H1 (cell line): ENCODE data around the gene PAWR. TPM values are rescaled to one million over a fixed set of nuclear protein-coding genes. Genes with fewer than 3 reads are reported as not detected.
A peak's percentile ranks its signal among the peaks of the same experiment; 100 is the strongest.

Experiments used
- CTCF ChIA-PET: fragments of 300-600 bp; sonication (Branson Sonifier 250); formaldehyde crosslinking; loops from one replicate; lab custom pipeline; 2021; ENCODE audit not compliant: partially characterized antibody; lab: Charles Lee
- POLR2A ChIA-PET: fragments of 300-600 bp; sonication (Branson Sonifier 250); formaldehyde crosslinking; loops from one replicate; lab custom pipeline; 2021; ENCODE audit warnings: inconsistent platforms; ENCODE audit not compliant: partially characterized antibody; lab: Charles Lee
- DNase-seq, 2 experiments: peaks; one replicate each; pipeline versions ENCODE4 v3.0.0 to v3.0.0-alpha.2; 2010 to 2022; ENCODE audit warnings: low spot score in 2 of 2, low read depth in 1 of 2, mixed read lengths in 1 of 2
- FAIRE-seq: peaks from 2 replicates; lab custom pipeline; 2011; peaks lifted over from hg19 to GRCh38; lab: Jason Lieb, UNC
- H2AFZ ChIP-seq: 2 replicates; pipeline ENCODE4 v1.8.1; 2012; ENCODE audit warnings: low read length, inconsistent platforms
- H2AK5ac ChIP-seq: 2 replicates; pipeline ENCODE4 v1.6.1; 2013; ENCODE audit warnings: low read depth, low read length
- H2BK120ac ChIP-seq: replicated peaks from 2 replicates; pipeline ENCODE3; 2013; ENCODE audit warnings: low read depth, low read length, inconsistent platforms
- H2BK12ac ChIP-seq: 2 replicates; pipeline ENCODE4 v1.6.1; 2013; ENCODE audit warnings: low read depth, low read length
- H2BK15ac ChIP-seq: 2 replicates; pipeline ENCODE4 v1.6.1; 2013; ENCODE audit warnings: low read length
- H2BK20ac ChIP-seq: 2 replicates; pipeline ENCODE4 v1.6.1; 2013; ENCODE audit warnings: low read length
- H2BK5ac ChIP-seq: 2 replicates; pipeline ENCODE4 v1.6.1; 2013; ENCODE audit warnings: low read depth, low read length
- H3K14ac ChIP-seq: 2 replicates; pipeline ENCODE4 v1.6.1; 2013; ENCODE audit warnings: inconsistent platforms; ENCODE audit not compliant: insufficient read length
- H3K18ac ChIP-seq: 2 replicates; pipeline ENCODE4 v1.6.1; 2013; ENCODE audit warnings: low read length; ENCODE audit errors: extremely low read depth
- H3K23ac ChIP-seq: 2 replicates; pipeline ENCODE4 v1.6.1; 2013; ENCODE audit warnings: inconsistent platforms; ENCODE audit not compliant: insufficient read length
- H3K23me2 ChIP-seq: 2 replicates; pipeline ENCODE4 v1.6.1; 2013; ENCODE audit warnings: low read depth, low read length
- H3K27ac ChIP-seq: 2 replicates; pipeline ENCODE4 v1.6.1; 2011; ENCODE audit warnings: low read depth, low read length, inconsistent platforms
- H3K27me3 ChIP-seq, 4 experiments: replicated peaks in 1 of 4; 1 replicate in 1 of 4; 2 replicates in 3 of 4; pipeline versions ENCODE4 v1.6.1 to v1.8.1; 2011 to 2013; ENCODE audit warnings: low read length in 3 of 4, mild to moderate bottlenecking in 3 of 4, inconsistent platforms in 2 of 4, mixed read lengths in 2 of 4, moderate library complexity in 1 of 4; ENCODE audit not compliant: control insufficient read depth in 3 of 4, insufficient read depth in 3 of 4; ENCODE audit errors: extremely low read depth in 1 of 4
- H3K36me3 ChIP-seq, 4 experiments: 2 replicates each; pipeline versions ENCODE4 v1.6.1 to v1.8.1; 2011 to 2013; ENCODE audit warnings: mild to moderate bottlenecking in 4 of 4, low read length in 3 of 4, moderate library complexity in 2 of 4, control low read depth in 1 of 4, inconsistent platforms in 1 of 4; ENCODE audit not compliant: insufficient read depth in 4 of 4, control insufficient read depth in 2 of 4
- H3K4ac ChIP-seq: replicated peaks from 2 replicates; pipeline ENCODE3; 2013; ENCODE audit warnings: low read length, low read depth, mixed read lengths, inconsistent platforms; ENCODE audit not compliant: insufficient read length
- H3K4me1 ChIP-seq, 4 experiments: replicated peaks in 1 of 4; 1 replicate in 1 of 4; 2 replicates in 3 of 4; pipeline versions ENCODE4 v1.6.1 to v1.8.1; 2011 to 2013; ENCODE audit warnings: low read length in 3 of 4, inconsistent platforms in 2 of 4, mixed read lengths in 1 of 4; ENCODE audit not compliant: insufficient read depth in 4 of 4, control insufficient read depth in 3 of 4
- H3K4me2 ChIP-seq, 2 experiments: 2 replicates each; pipeline versions ENCODE4 v1.6.1 to v1.8.1; 2011 to 2013; ENCODE audit warnings: low read depth in 2 of 2, low read length in 2 of 2, control low read depth in 1 of 2, inconsistent platforms in 1 of 2, mild to moderate bottlenecking in 1 of 2; ENCODE audit not compliant: insufficient read depth in 1 of 2
- H3K4me3 ChIP-seq, 4 experiments: fragments of 200-600, 300-600 bp in 1 of 4; sonication (generic), shearing (Covaris generic), sonication (Bioruptor Twin) in 1 of 4; 2 replicates each; pipeline versions ENCODE4 v1.5.1 to v1.8.1; 2011 to 2016; ENCODE audit warnings: low read length in 4 of 4, low read depth in 3 of 4, control low read depth in 2 of 4, inconsistent platforms in 2 of 4, mild to moderate bottlenecking in 2 of 4, mixed read lengths in 1 of 4, moderate library complexity in 1 of 4; ENCODE audit not compliant: insufficient read depth in 2 of 4; ENCODE audit errors: extremely low read depth in 1 of 4
- H3K56ac ChIP-seq: replicated peaks from 2 replicates; pipeline ENCODE3; 2013; ENCODE audit warnings: low read depth, mild to moderate bottlenecking, mixed read lengths, low read length, inconsistent platforms; ENCODE audit not compliant: insufficient read length
- H3K79me1 ChIP-seq: 2 replicates; pipeline ENCODE4 v1.6.1; 2013; ENCODE audit warnings: low read depth, low read length, control low read depth
- H3K79me2 ChIP-seq, 2 experiments: 2 replicates each; pipeline versions ENCODE4 v1.6.1 to v1.8.1; 2012 to 2013; ENCODE audit warnings: low read length in 2 of 2, mild to moderate bottlenecking in 2 of 2, inconsistent platforms in 1 of 2; ENCODE audit not compliant: insufficient read depth in 2 of 2, control insufficient read depth in 1 of 2
- H3K9ac ChIP-seq, 4 experiments: replicated peaks in 1 of 4; 1 replicate in 1 of 4; 2 replicates in 3 of 4; pipeline versions ENCODE4 v1.6.1 to v1.8.1; 2011 to 2013; ENCODE audit warnings: low read depth in 3 of 4, low read length in 3 of 4, control low read depth in 2 of 4, mild to moderate bottlenecking in 2 of 4, moderate library complexity in 2 of 4, inconsistent platforms in 1 of 4; ENCODE audit errors: extremely low read depth in 1 of 4
- H3K9me3 ChIP-seq, 2 experiments: 2 replicates each; pipeline versions ENCODE4 v1.6.1 to v1.8.1; 2012 to 2013; ENCODE audit warnings: mild to moderate bottlenecking in 2 of 2, moderate library complexity in 2 of 2, control low read depth in 1 of 2, inconsistent platforms in 1 of 2, low read depth in 1 of 2, low read length in 1 of 2, mixed read lengths in 1 of 2; ENCODE audit not compliant: insufficient read depth in 2 of 2
- H4K20me1 ChIP-seq, 2 experiments: replicated peaks in 1 of 2; 2 replicates each; pipeline versions ENCODE3 to v1.8.1; 2011 to 2013; ENCODE audit warnings: inconsistent platforms in 2 of 2, low read length in 2 of 2, mild to moderate bottlenecking in 1 of 2; ENCODE audit not compliant: insufficient read depth in 2 of 2, control insufficient read depth in 1 of 2
- H4K5ac ChIP-seq: 2 replicates; pipeline ENCODE4 v1.6.1; 2013; ENCODE audit warnings: low read length, low read depth, mixed read lengths, inconsistent platforms; ENCODE audit not compliant: insufficient read length
- H4K8ac ChIP-seq: 2 replicates; pipeline ENCODE4 v1.8.0; 2013; ENCODE audit warnings: mild to moderate bottlenecking, moderate library complexity, low read length, inconsistent platforms; ENCODE audit not compliant: insufficient read depth; ENCODE audit errors: extremely low read depth
- H4K91ac ChIP-seq: replicated peaks from 2 replicates; pipeline ENCODE3; 2013; ENCODE audit warnings: low read length, mixed read lengths, inconsistent platforms; ENCODE audit not compliant: insufficient read length
- ASH2L ChIP-seq: fragments of 200-600, 300-600 bp; sonication (generic); IDR thresholded peaks from one replicate; pipeline ENCODE4 v1.7.1; 2017; ENCODE audit warnings: low read length
- BRCA1 ChIP-seq: IDR thresholded peaks from 2 replicates; pipeline ENCODE4 v1.6.1; 2012; ENCODE audit warnings: low read depth, low read length, improper control_type of control experiment
- CTBP2 ChIP-seq: IDR thresholded peaks from 2 replicates; pipeline ENCODE4 v1.7.0; 2011; ENCODE audit warnings: borderline replicate concordance, mild to moderate bottlenecking, moderate library complexity, mixed read lengths, low read length; ENCODE audit not compliant: insufficient read depth, insufficient read length
- POLR2AphosphoS5 ChIP-seq: IDR thresholded peaks from 2 replicates; pipeline ENCODE4 v1.6.1; 2011; ENCODE audit warnings: low read depth, low read length
- SIX5 ChIP-seq: IDR thresholded peaks from 2 replicates; pipeline ENCODE4 v1.6.1; 2011; ENCODE audit warnings: mild to moderate bottlenecking, low read depth, low read length
- WGBS, 2 experiments: shearing (Covaris generic) in 1 of 2; methylation state at CpG; one replicate each; pipeline versions ENCODE4 v1.1.6 to v1.1.7; 2013 to 2015; ENCODE audit warnings: low lambda C conversion rate in 2 of 2, mixed read lengths in 2 of 2, inconsistent platforms in 1 of 2, low coverage in 1 of 2, missing lambda C conversion rate in 1 of 2; ENCODE audit not compliant: insufficient replicate concordance in 2 of 2, insufficient coverage in 1 of 2, insufficient read length in 1 of 2; ENCODE audit errors: extremely low coverage in 1 of 2, missing lambda C conversion rate in 1 of 2; 5-methylcytosine and 5-hydroxymethylcytosine counted together
- polyA plus RNA-seq, 7 experiments: library from polyadenylated mRNA; depleted of rRNA in 3 of 7; stranded (reverse) in 5 of 7; unstranded in 2 of 7; fragments of >200 nt in 5 of 7; fragments of 200-250 nt in 2 of 7; gene quantifications; 1 replicate in 5 of 7; 2 replicates in 1 of 7; 4 replicates in 1 of 7; pipeline versions ENCODE4 v1.2.1 to v1.2.3, GENCODE V29; 2011 to 2013; ENCODE audit warnings: missing spikeins in 2 of 7, mixed read lengths in 2 of 7
- total RNA-seq: library from RNA; stranded (reverse); fragmentation: NEBNext Ultra II Directional; extraction: Animal tissue kit (Norgen Biotek cat#: 25700); gene quantifications from 2 replicates; pipeline ENCODE4 v1.2.1, GENCODE V29; 2021

The PAWR gene
- total and polyA plus RNA-seq, 2 of the 8 experiments (the other 6 are each of a cell fraction or from before 2014, with no cell fraction given), result 28.3 to 327 TPM

GRCh38 chr12:79676579-79676978 lies 14.2 kb downstream of the PAWR start:
- Histone ChIP-seq H2AFZ (no peak overlapping the region), H4K91ac (no peak overlapping the region), H3K79me1 (no peaks in the 10 kb centered on the region), H3K4me1 (peaks cover 0 to 26% (median 16%) of the 10 kb centered on the region in 4 experiments; a peak in 6 of 7 replicates), H3K4ac (no peak overlapping the region), H4K8ac (no peak overlapping the region), H3K27ac (no peak overlapping the region), H3K4me2 (no peak overlapping the region), H3K23ac (no peak overlapping the region), H3K4me3 (no peak overlapping the region), H2BK12ac (no peak overlapping the region), H2BK120ac (no peak overlapping the region), H4K20me1 (peaks cover 31 to 35% of the 10 kb centered on the region in 2 experiments), H2BK20ac (no peak overlapping the region), H3K79me2 (peaks cover 59 to 100% of the 10 kb centered on the region in 2 experiments), H3K56ac (peak overlapping the region; percentile 65), H3K36me3 (no peaks in the 10 kb centered on the region; a peak in 1 of 8 replicates), H3K23me2 (0 out of 2 replicates have a peak, but pooled peaks cover 3% of the 10 kb centered on the region), H3K18ac (no peak overlapping the region), H3K14ac (no peak overlapping the region), H3K9ac (no peak overlapping the region), H3K9me3 (no peaks in the 10 kb centered on the region), H3K27me3 (no peaks in the 10 kb centered on the region), H2AK5ac (no peak overlapping the region), H2BK15ac (no peak overlapping the region), H2BK5ac (no peak overlapping the region), H4K5ac (no peak overlapping the region)
- FAIRE-seq (no peak), DNase-seq (no peak)
- POLR2A ChIA-PET, result interaction anchor here (7.8 kb wide), 1 partner anchor 12 kb away, joined by 91 read pairs; the partner anchor contains the start of gene PAWR
- CTCF ChIA-PET, result no interaction called here
- 89% methylated on average over 2 of the region's 2 CpGs; no CpG with 5 or more reads in 1 of the 2 experiments for WGBS, 2 experiments
- TF ChIP-seq ASH2L (no peak), SIX5 (no peak), POLR2AphosphoS5 (no peak), BRCA1 (no peak), CTBP2 (no peak)
